PFSK-1 (cell line): ENCODE measurements around the gene GAPT.

ENCODE experiments used
- POLR2AphosphoS5 ChIP-seq: IDR thresholded peaks from 2 replicates; pipeline ENCODE4 v1.6.1; 2012; ENCODE audit warnings: low read depth, mild to moderate bottlenecking, control low read depth, low read length, moderate library complexity
- REST ChIP-seq, 2 experiments: IDR thresholded peaks; 2 replicates each; pipeline versions ENCODE4 v1.6.1 to v1.8.0; 2011 to 2012; ENCODE audit warnings: low read depth in 2 of 2, low read length in 2 of 2, control low read depth in 1 of 2, inconsistent platforms in 1 of 2, mild to moderate bottlenecking in 1 of 2, moderate library complexity in 1 of 2; ENCODE audit not compliant: insufficient read depth in 1 of 2
- TAF1 ChIP-seq: IDR thresholded peaks from 2 replicates; pipeline ENCODE4 v1.6.1; 2012; ENCODE audit warnings: low read length, control low read depth, borderline replicate concordance; ENCODE audit not compliant: insufficient read depth

DNA sequence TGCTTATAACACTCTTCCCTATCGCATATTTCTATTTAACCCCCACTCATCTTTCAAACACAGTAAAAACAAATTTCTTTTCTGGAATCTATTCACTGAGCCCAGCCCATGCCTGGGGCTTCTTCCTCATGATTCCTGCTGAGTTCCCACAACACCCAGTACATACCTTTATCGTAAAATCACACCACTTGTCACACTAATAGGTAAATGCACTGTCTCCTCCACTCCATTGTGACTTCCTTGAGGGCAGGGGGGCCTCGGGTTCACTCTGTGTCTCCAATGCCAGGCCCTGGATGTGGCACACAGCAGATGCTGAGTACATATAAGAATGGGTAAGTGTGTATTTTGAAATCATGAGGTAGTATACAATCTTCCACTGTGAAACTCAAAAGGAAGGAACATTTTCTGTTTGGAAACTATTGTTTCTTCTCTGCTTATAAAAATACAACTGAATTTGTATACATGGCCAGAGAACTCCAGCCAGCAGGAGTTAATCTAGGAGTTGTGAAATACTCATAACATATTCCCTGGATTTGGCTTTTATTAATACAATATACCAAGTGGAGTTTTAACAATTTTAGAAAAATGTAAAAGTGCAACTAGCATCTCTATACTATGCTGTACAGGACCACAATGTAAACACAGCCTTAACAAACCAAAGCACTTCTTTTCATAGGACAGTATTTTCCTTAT lies 38.5 kb upstream of the GAPT start:
- TF ChIP-seq POLR2AphosphoS5 (no peak), REST (IDR thresholded peaks at IDR 0.05; ENCODE audit: insufficient read depth in 1 of 2, low read depth in 2 of 2, low read length in 2 of 2) (no peak), TAF1 (no peak)
